K562 (cell line): ENCODE measurements around the gene COL6A1. TPM values are rescaled to one million over a fixed set of nuclear protein-coding genes. Genes with fewer than 3 reads are reported as not detected.

Experiments
- ATAC-seq: fragments of 200-7000 bp; cut with Tn5 transposase; 3 replicates; pipeline ENCODE4 v1.9.1; 2020; ENCODE audit warnings: moderate library complexity
- BruUV-seq: library from RNA; stranded (reverse); fragments of 400-500 nt; replicated peaks from 2 replicates; lab custom pipeline; 2021; lab: Mats Ljungman, UMichigan
- CTCF ChIA-PET: fragments of 300-600 bp; formaldehyde crosslinking; extraction: SDS; loops from one replicate; lab custom pipeline; 2021; ENCODE audit warnings: low intra/inter-chr PET ratio; lab: Yijun Ruan, JAX
- POLR2A ChIA-PET: fragments of 300-600, 350-650 bp; sonication (Branson Sonifier 250); formaldehyde crosslinking; extraction: SDS; loops from one replicate; lab custom pipeline; 2021; ENCODE audit warnings: antibody characterized with exemption, inconsistent platforms; lab: Yijun Ruan, JAX
- DNase-seq, 4 experiments: peaks; one replicate each; pipeline versions ENCODE4 v3.0.0 to v3.0.0-alpha.2; 2011 to 2018; ENCODE audit warnings: low spot score in 3 of 4, mixed read lengths in 3 of 4; ENCODE audit errors: extremely low read depth in 1 of 4
- FAIRE-seq: peaks from 2 replicates; lab custom pipeline; 2011; peaks lifted over from hg19 to GRCh38; lab: Jason Lieb, UNC
- H2AFZ ChIP-seq: 2 replicates; pipeline ENCODE4 v1.6.0; 2011; ENCODE audit warnings: low read depth, low read length, control low read depth, inconsistent platforms
- H3K27ac ChIP-seq: fragments of 200-600 bp; 3 replicates; pipeline ENCODE4 v1.8.0; 2011; ENCODE audit warnings: low read depth, mild to moderate bottlenecking, control low read depth, inconsistent platforms, low read length, moderate library complexity, mixed read lengths; ENCODE audit errors: extremely low read depth
- H3K27me3 ChIP-seq, 2 experiments: fragments of 300-600 bp in 1 of 2; 2 replicates in 1 of 2; 3 replicates in 1 of 2; pipeline versions ENCODE4 v1.6.0 to v1.8.0; 2011; ENCODE audit warnings: inconsistent platforms in 2 of 2, low read length in 2 of 2, mild to moderate bottlenecking in 1 of 2, mixed read lengths in 1 of 2, moderate library complexity in 1 of 2; ENCODE audit not compliant: control insufficient read depth in 2 of 2, insufficient read depth in 2 of 2
- H3K36me3 ChIP-seq: fragments of 300-600 bp; 3 replicates; pipeline ENCODE4 v1.8.0; 2011; ENCODE audit warnings: mild to moderate bottlenecking, low read length, inconsistent platforms; ENCODE audit not compliant: control insufficient read depth, insufficient read depth
- H3K4me1 ChIP-seq, 2 experiments: fragments of 200-600 bp in 1 of 2; replicated peaks in 1 of 2; 2 replicates in 1 of 2; 3 replicates in 1 of 2; pipeline versions ENCODE4 v1.5.1 to v1.8.0; 2011; ENCODE audit warnings: inconsistent platforms in 2 of 2, low read length in 2 of 2, mild to moderate bottlenecking in 1 of 2, mixed read lengths in 1 of 2, moderate library complexity in 1 of 2; ENCODE audit not compliant: control insufficient read depth in 2 of 2, insufficient read depth in 2 of 2
- H3K4me2 ChIP-seq: 2 replicates; pipeline ENCODE4 v1.6.1; 2011; ENCODE audit warnings: low read length, control low read depth, inconsistent platforms, mixed read lengths; ENCODE audit not compliant: insufficient read depth
- H3K4me3 ChIP-seq: fragments of 200-600 bp; sonication (generic), shearing (Covaris generic); 2 replicates; pipeline ENCODE4 v1.5.1; 2016; ENCODE audit warnings: control low read depth, inconsistent platforms
- H3K79me2 ChIP-seq: fragments of 200-600 bp; 3 replicates; pipeline ENCODE4 v1.8.0; 2011; ENCODE audit warnings: low read length, inconsistent platforms; ENCODE audit not compliant: control insufficient read depth, insufficient read depth
- H3K9ac ChIP-seq, 2 experiments: 2 replicates each; pipeline versions ENCODE4 v1.6.0 to v1.6.1; 2011; ENCODE audit warnings: low read depth in 2 of 2, low read length in 2 of 2, control low read depth in 1 of 2, inconsistent platforms in 1 of 2, mild to moderate bottlenecking in 1 of 2, mixed read lengths in 1 of 2; ENCODE audit not compliant: insufficient read depth in 1 of 2
- H3K9me1 ChIP-seq: one replicate; pipeline ENCODE4 v1.6.0; 2011; ENCODE audit warnings: inconsistent platforms, mild to moderate bottlenecking, low read length, moderate library complexity; ENCODE audit not compliant: control insufficient read depth, insufficient read depth
- H3K9me3 ChIP-seq: replicated peaks from 2 replicates; pipeline ENCODE4 v1.5.1; 2011; ENCODE audit warnings: low read depth, low read length, inconsistent platforms; ENCODE audit not compliant: control insufficient read depth, insufficient read depth
- H4K20me1 ChIP-seq: replicated peaks from 2 replicates; pipeline ENCODE4 v1.6.1; 2011; ENCODE audit warnings: low read length, inconsistent platforms, mixed read lengths; ENCODE audit not compliant: control insufficient read depth, insufficient read depth
- GTF2E2 ChIP-seq: fragments of 200-800 bp; sonication (Bioruptor generic); IDR thresholded peaks from 2 replicates; pipeline ENCODE4 v1.6.1; 2016; ENCODE audit warnings: missing genetic modification characterization, missing compliant biosample characterization
- PHTF2 ChIP-seq: fragments of 250-450 bp; sonication (Bioruptor Pico); IDR thresholded peaks from 2 replicates; pipeline ENCODE4 v1.5.0; 2021; ENCODE audit warnings: mild to moderate bottlenecking
- ZFP36 ChIP-seq: fragments of 150-350 bp; IDR thresholded peaks from 2 replicates; pipeline ENCODE4 v1.6.1; 2018; ENCODE audit warnings: low read length, low read depth; ENCODE audit not compliant: partially characterized antibody
- WGBS: fragments of 100-300 bp; shearing (Covaris generic); methylation state at CpG from one replicate; pipeline ENCODE4 v1.1.6; 2016; ENCODE audit warnings: low coverage, mixed read lengths; ENCODE audit not compliant: insufficient coverage; ENCODE audit errors: missing lambda C conversion rate; 5-methylcytosine and 5-hydroxymethylcytosine counted together
- in situ Hi-C: fragments of 300-500 bp; cut with MboI; formaldehyde crosslinking; loops from 4 replicates; pipeline ENCODE4 v1.15.0; 2018; ENCODE audit warnings: inconsistent platforms, mixed read lengths
- intact Hi-C: fragments of 100-400 bp; cut with micrococcal nuclease; formaldehyde crosslinking; loops from 2 replicates; pipeline ENCODE4 v1.14.2; 2022
- polyA plus RNA-seq, 8 experiments: library from polyadenylated mRNA; depleted of rRNA in 4 of 8; stranded (reverse) in 5 of 8; unstranded in 3 of 8; fragments of >200 nt; fragmentation: Nextera tagmentation in 2 of 8; fragmentation: Illumina TruSeq in 1 of 8; extraction: Ambion mirVana in 2 of 8; extraction: Trizol in 1 of 8; gene quantifications; 2 replicates each; pipeline versions ENCODE4 v1.2.1 to v1.2.3, GENCODE V29; 2011 to 2014; ENCODE audit warnings: inconsistent platforms in 1 of 8, missing spikeins in 1 of 8
- total RNA-seq, 7 experiments: library from RNA; depleted of rRNA in 6 of 7; stranded (reverse); fragments of >200 nt in 6 of 7; fragmentation: Illumina TruSeq in 2 of 7; extraction: Trizol in 2 of 7; gene quantifications; 2 replicates each; pipeline versions ENCODE4 v1.2.1 to v1.2.3, GENCODE V29; 2011 to 2021; ENCODE audit warnings: low replicate concordance in 1 of 7
- TF ChIP-seq, protein P1 (sequence below): IDR thresholded peaks from 2 replicates; pipeline ENCODE4 v1.6.1; 2011; ENCODE audit warnings: borderline replicate concordance, low read depth, mild to moderate bottlenecking, moderate library complexity, low read length; ENCODE audit not compliant: insufficient read depth, poor library complexity, severe bottlenecking
- TF ChIP-seq, protein P2 (sequence below): fragments of 450-650 bp; IDR thresholded peaks from 2 replicates; pipeline ENCODE4 v1.6.1; 2017; ENCODE audit warnings: mild to moderate bottlenecking, moderate library complexity

Gene COL6A1
- total and polyA plus RNA-seq, 9 of the 15 experiments (the other 6 are each of a cell fraction or from before 2014, with no cell fraction given): 0.07 to 1.3 (median 0.14) TPM; not detected in 3

DNA sequence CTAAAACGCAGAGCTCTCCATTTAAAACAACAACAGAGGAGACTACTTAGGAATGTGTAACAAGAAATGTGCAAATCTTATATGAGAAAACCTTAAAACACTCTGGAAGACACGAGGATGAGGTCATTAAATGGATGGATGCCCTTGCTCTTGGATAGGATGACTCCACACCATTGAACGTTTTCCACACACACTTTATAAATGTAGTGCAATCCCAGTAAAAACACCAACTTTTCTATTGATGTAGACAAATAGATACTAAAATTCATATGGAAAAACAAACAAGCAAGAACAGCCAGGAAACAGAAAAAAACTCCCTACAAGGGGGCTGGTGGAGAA, 18.4 kb upstream of the COL6A1 start:
- CTCF ChIA-PET: no interaction called here
- H3K36me3 ChIP-seq: no peaks in the 10 kb centered on the region
- BruUV-seq: no TSS peak
- no peak for ATAC-seq
- no peaks in the 10 kb centered on the region for H3K9me3 ChIP-seq
- H3K9me1 ChIP-seq: no peaks in the 10 kb centered on the region
- 0% methylated on average over 3 of the region's 3 CpGs for WGBS
- H3K27ac ChIP-seq: no peak overlapping the region
- TF ChIP-seq GTF2E2 (tag): no peak
- no peak for TF ChIP-seq PHTF2 (CRISPR knock-in tag)
- TF ChIP-seq, protein P1, sequence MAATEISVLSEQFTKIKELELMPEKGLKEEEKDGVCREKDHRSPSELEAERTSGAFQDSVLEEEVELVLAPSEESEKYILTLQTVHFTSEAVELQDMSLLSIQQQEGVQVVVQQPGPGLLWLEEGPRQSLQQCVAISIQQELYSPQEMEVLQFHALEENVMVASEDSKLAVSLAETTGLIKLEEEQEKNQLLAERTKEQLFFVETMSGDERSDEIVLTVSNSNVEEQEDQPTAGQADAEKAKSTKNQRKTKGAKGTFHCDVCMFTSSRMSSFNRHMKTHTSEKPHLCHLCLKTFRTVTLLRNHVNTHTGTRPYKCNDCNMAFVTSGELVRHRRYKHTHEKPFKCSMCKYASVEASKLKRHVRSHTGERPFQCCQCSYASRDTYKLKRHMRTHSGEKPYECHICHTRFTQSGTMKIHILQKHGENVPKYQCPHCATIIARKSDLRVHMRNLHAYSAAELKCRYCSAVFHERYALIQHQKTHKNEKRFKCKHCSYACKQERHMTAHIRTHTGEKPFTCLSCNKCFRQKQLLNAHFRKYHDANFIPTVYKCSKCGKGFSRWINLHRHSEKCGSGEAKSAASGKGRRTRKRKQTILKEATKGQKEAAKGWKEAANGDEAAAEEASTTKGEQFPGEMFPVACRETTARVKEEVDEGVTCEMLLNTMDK: no peak
- H3K4me2 ChIP-seq: no peak overlapping the region
- H3K9ac ChIP-seq: no peak overlapping the region
- H3K27me3 ChIP-seq: peaks cover 6 to 13% of the 10 kb centered on the region in 2 experiments; a peak in 2 of 5 replicates
- POLR2A ChIA-PET: no interaction called here
- in situ Hi-C loops (no loop called here), intact Hi-C loops (no loop called here)
- no peak for DNase-seq
- H3K79me2 ChIP-seq: no peaks in the 10 kb centered on the region
- no peak for FAIRE-seq
- H4K20me1 ChIP-seq: no peaks in the 10 kb centered on the region
- no peak overlapping the region for H3K4me3 ChIP-seq
- no peaks in the 10 kb centered on the region for H3K4me1 ChIP-seq
- H2AFZ ChIP-seq: no peak overlapping the region

DNA sequence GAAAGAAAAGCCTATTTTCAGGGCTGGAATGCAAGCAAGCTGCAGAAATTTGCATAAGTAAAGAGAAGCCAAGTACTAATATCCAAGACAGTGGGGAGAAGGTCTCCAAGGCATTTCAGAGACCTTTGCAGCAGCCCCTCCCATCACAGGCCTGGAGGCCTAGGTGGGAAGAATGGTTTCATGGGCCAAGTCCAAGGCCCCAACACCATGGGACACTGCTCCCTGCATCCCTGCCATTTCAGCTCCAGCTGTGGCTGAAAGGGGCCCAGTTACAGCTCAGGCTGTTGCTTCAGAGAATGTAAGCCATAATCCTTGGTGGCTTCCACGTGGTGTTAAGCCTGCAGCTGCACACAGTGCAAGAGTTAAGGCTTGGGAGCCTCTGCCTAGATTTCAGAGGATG, 16.9 kb upstream of the COL6A1 start:
- FAIRE-seq: no peak
- intact Hi-C loops: no loop called here
- no peaks in the 10 kb centered on the region for H4K20me1 ChIP-seq
- no peak overlapping the region for H3K4me2 ChIP-seq
- no peak for ATAC-seq
- POLR2A ChIA-PET: interaction anchor here (0.7 kb wide), 1 partner anchor 103 kb away, joined by 5 read pairs; no protein-coding TSS in a partner anchor
- 0% methylated on average over 1 of the region's 1 CpG for WGBS
- TF ChIP-seq ZFP36: peak; percentile 51
- TF ChIP-seq, protein P2, sequence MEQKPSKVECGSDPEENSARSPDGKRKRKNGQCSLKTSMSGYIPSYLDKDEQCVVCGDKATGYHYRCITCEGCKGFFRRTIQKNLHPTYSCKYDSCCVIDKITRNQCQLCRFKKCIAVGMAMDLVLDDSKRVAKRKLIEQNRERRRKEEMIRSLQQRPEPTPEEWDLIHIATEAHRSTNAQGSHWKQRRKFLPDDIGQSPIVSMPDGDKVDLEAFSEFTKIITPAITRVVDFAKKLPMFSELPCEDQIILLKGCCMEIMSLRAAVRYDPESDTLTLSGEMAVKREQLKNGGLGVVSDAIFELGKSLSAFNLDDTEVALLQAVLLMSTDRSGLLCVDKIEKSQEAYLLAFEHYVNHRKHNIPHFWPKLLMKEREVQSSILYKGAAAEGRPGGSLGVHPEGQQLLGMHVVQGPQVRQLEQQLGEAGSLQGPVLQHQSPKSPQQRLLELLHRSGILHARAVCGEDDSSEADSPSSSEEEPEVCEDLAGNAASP: no peak
- DNase-seq: no peak
- H2AFZ ChIP-seq: no peak overlapping the region
- no peak overlapping the region for H3K27ac ChIP-seq
- H3K79me2 ChIP-seq: no peaks in the 10 kb centered on the region
- no peak overlapping the region for H3K4me3 ChIP-seq
- H3K9ac ChIP-seq: no peak overlapping the region
- H3K9me3 ChIP-seq: no peaks in the 10 kb centered on the region
- no peaks in the 10 kb centered on the region for H3K9me1 ChIP-seq
- in situ Hi-C loops: no loop called here
- H3K36me3 ChIP-seq: no peaks in the 10 kb centered on the region
- H3K4me1 ChIP-seq: no peaks in the 10 kb centered on the region
- CTCF ChIA-PET: no interaction called here
- BruUV-seq: no TSS peak
- peaks cover 7 to 14% of the 10 kb centered on the region in 2 experiments; a peak in 2 of 5 replicates for H3K27me3 ChIP-seq
